ENCODE data around the gene CCAR1.

GRCh38 chr10:68828833-68829232, 107.8 kb downstream of the CCAR1 start:
- TF ChIP-seq CTCF (IDR thresholded peaks at IDR 0.05; ENCODE audit: low read depth, low read length) (no peak), EZH2phosphoT487 (IDR thresholded peaks at IDR 0.05; ENCODE audit: low read depth) (no peak)

All from OCI-LY3 (cell line).